ENCODE data around the gene KCNH6. TPM values are rescaled to one million over a fixed set of nuclear protein-coding genes. Genes with fewer than 3 reads are reported as not detected.

The KCNH6 gene
- not detected for total RNA-seq

GRCh38 chr17:63523253-63523855 lies at the start of gene KCNH6:
TSS of gene KCNH6 (plus strand) at chr17:63523358. CDS start at chr17:63523414, 56 bp downstream.

GRCh38 chr17:63476854-63477479 lies 46.2 kb upstream of the KCNH6 start, which contains the start of gene ACE:
TSS of gene ACE (plus strand) at chr17:63477061. CDS start at chr17:63477095, 34 bp downstream.

GRCh38 chr17:63549946-63550816 lies 27.0 kb downstream of the KCNH6 start, which contains the start of gene DCAF7:
TSS of gene DCAF7 (plus strand) at chr17:63550477. CDS start at chr17:63550678, 201 bp downstream.

Small RNA genes within 50 kb of the gene (small RNA-seq; reads per million reads assigned to genes)
- gene RNU6-288P: 0 reads per million in 2 donors

Other genes starting within 250 kb of the KCNH6 start
- 10 to 100 TPM; 10.7 to 17.6 TPM for gene CYB561, start 77.1 kb upstream of the KCNH6 start, total RNA-seq
- gene ACE, start 46.3 kb upstream of the KCNH6 start, total RNA-seq: under 1 TPM; 0.34 to 1.00 TPM
- 10 to 100 TPM; 34.4 to 50.0 TPM for gene DCAF7, start 27.1 kb downstream of the KCNH6 start, total RNA-seq
- 10 to 100 TPM; 20.0 to 38.3 TPM for gene TACO1, start 77.5 kb downstream of the KCNH6 start, total RNA-seq
- gene MAP3K3, start 99.1 kb downstream of the KCNH6 start, total RNA-seq: 10 to 100 TPM; 52.0 to 60.6 TPM
- 10 to 100 TPM; 27.2 to 39.0 TPM for gene LIMD2, start 176.8 kb downstream of the KCNH6 start, total RNA-seq
- 10 to 100 TPM; 34.3 to 34.4 TPM for gene STRADA, start 218.4 kb downstream of the KCNH6 start, total RNA-seq

Measured in melanocyte of skin (primary cell).